Panc1 (cell line): ENCODE data around the gene SMAD9. TPM values are rescaled to one million over a fixed set of nuclear protein-coding genes. Genes with fewer than 3 reads are reported as not detected.

ENCODE experiments used
- ATAC-seq: fragments of 200-7000 bp; cut with Tn5 transposase; 2 replicates; pipeline ENCODE4 v1.9.1; 2020; ENCODE audit warnings: mild to moderate bottlenecking, moderate library complexity
- BruUV-seq: library from RNA; stranded (reverse); fragments of 400-500 nt; replicated peaks from 2 replicates; lab custom pipeline; 2021; lab: Mats Ljungman, UMichigan
- CTCF ChIA-PET: fragments of 300-600 bp; sonication (Branson Sonifier 250); formaldehyde crosslinking; loops from one replicate; lab custom pipeline; 2022; ENCODE audit warnings: antibody characterized with exemption; lab: Charles Lee
- POLR2A ChIA-PET: fragments of 300-600 bp; sonication (Branson Sonifier 250); formaldehyde crosslinking; loops from one replicate; lab custom pipeline; 2022; ENCODE audit warnings: antibody characterized with exemption; lab: Charles Lee
- DNase-seq: peaks from one replicate; pipeline ENCODE4 v3.0.0-alpha.2; 2010; ENCODE audit warnings: low read depth, low spot score
- H3K27ac ChIP-seq: 2 replicates; pipeline ENCODE4 v1.5.1; 2011; ENCODE audit warnings: mild to moderate bottlenecking, low read length, inconsistent platforms
- H3K27me3 ChIP-seq: fragments of 200-500 bp; sonication (Bioruptor generic); 2 replicates; pipeline ENCODE4 v1.6.0; 2014; ENCODE audit warnings: low read length, inconsistent platforms; ENCODE audit not compliant: control insufficient read depth, insufficient read depth
- H3K36me3 ChIP-seq: fragments of 200-500 bp; sonication (Bioruptor generic); 2 replicates; pipeline ENCODE4 v1.5.1; 2014; ENCODE audit warnings: inconsistent platforms, mild to moderate bottlenecking, low read length, moderate library complexity; ENCODE audit not compliant: control insufficient read depth, insufficient read depth
- H3K4me1 ChIP-seq: 2 replicates; pipeline ENCODE4 v1.5.1; 2011; ENCODE audit warnings: inconsistent platforms, mild to moderate bottlenecking, low read length, moderate library complexity; ENCODE audit not compliant: control insufficient read depth, insufficient read depth
- H3K4me3 ChIP-seq, 2 experiments: 2 replicates each; pipeline ENCODE4 v1.5.1; 2011 to 2012; ENCODE audit warnings: low read depth in 2 of 2, low read length in 2 of 2, mild to moderate bottlenecking in 2 of 2, inconsistent platforms in 1 of 2, moderate library complexity in 1 of 2
- H3K9me3 ChIP-seq: fragments of 200-500 bp; sonication (Bioruptor generic); 2 replicates; pipeline ENCODE4 v1.5.1; 2014; ENCODE audit warnings: low read depth, mild to moderate bottlenecking, inconsistent platforms, low read length, moderate library complexity; ENCODE audit not compliant: control insufficient read depth, insufficient read depth
- POLR2AphosphoS5 ChIP-seq: IDR thresholded peaks from 2 replicates; pipeline ENCODE4 v1.6.1; 2012; ENCODE audit warnings: mild to moderate bottlenecking, low read depth, low read length, moderate library complexity
- SIN3A ChIP-seq: IDR thresholded peaks from 2 replicates; pipeline ENCODE4 v1.6.1; 2012; ENCODE audit warnings: low read depth, mild to moderate bottlenecking, low read length, moderate library complexity, borderline replicate concordance; ENCODE audit not compliant: insufficient read depth
- TCF7L2 ChIP-seq: IDR thresholded peaks from 2 replicates; pipeline ENCODE4 v1.6.1; 2011; ENCODE audit warnings: mild to moderate bottlenecking, low read depth, low read length, inconsistent platforms
- in situ Hi-C: cut with HindIII; loops from 2 replicates; pipeline ENCODE4 v1.10.0; 2016; ENCODE audit warnings: low sequenced_read_pairs, low pct_unique_long_range_greater_than_20kb
- intact Hi-C: fragments of 100-400 bp; cut with micrococcal nuclease; formaldehyde crosslinking; loops from one replicate; pipeline ENCODE4 v1.10.0; 2022; ENCODE audit not compliant: unreplicated experiment
- total RNA-seq: library from RNA; stranded (reverse); gene quantifications from one replicate; pipeline ENCODE4 v1.2.1, GENCODE V29; 2021; ENCODE audit not compliant: unreplicated experiment
- TF ChIP-seq, protein P1 (sequence below), 2 experiments: IDR thresholded peaks; 2 replicates each; pipeline ENCODE4 v1.6.1; 2011 to 2012; ENCODE audit warnings: low read depth in 2 of 2, control low read depth in 1 of 2, low read length in 1 of 2, mild to moderate bottlenecking in 1 of 2, moderate library complexity in 1 of 2; ENCODE audit not compliant: insufficient read depth in 1 of 2
- TF ChIP-seq, protein P2 (sequence below): fragments of 450-650 bp; IDR thresholded peaks from 2 replicates; pipeline ENCODE4 v1.5.1; 2017; ENCODE audit warnings: mild to moderate bottlenecking

The SMAD9 gene
- total RNA-seq, 1 experiment from 2014 or later = 2.4 TPM

DNA sequence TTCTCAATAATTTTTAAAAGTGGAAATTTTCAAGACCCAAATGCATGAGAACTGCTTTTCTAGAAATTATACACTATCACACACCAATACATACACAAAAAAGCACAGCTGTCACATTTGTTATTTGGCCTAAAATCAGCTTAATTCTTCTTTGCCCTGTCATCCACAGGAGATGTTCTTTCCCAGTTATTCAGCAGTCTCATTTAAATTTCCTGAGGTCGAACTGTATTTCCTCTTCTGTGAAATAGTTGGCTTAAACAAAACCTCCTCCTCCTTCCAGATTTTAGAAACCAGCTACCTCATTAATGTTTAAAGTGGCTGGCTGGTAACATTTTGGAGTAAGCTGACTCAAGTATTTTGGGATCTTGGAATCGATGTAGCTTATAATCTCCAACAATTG lies 39.1 kb downstream of the SMAD9 start:
- ChIA-PET CTCF (no interaction called here), POLR2A (no interaction called here)
- Histone ChIP-seq H3K9me3 (no peaks in the 10 kb centered on the region), H3K36me3 (no peaks in the 10 kb centered on the region), H3K27me3 (no peaks in the 10 kb centered on the region), H3K27ac (no peak overlapping the region), H3K4me1 (peaks cover 4% of the 10 kb centered on the region), H3K4me3 (no peak overlapping the region)
- BruUV-seq = no TSS peak
- DNase-seq = no peak
- in situ Hi-C loops = no loop called here
- no peak for ATAC-seq
- intact Hi-C loops = no loop called here
- TF ChIP-seq TCF7L2 = no peak
- TF ChIP-seq, protein P1, sequence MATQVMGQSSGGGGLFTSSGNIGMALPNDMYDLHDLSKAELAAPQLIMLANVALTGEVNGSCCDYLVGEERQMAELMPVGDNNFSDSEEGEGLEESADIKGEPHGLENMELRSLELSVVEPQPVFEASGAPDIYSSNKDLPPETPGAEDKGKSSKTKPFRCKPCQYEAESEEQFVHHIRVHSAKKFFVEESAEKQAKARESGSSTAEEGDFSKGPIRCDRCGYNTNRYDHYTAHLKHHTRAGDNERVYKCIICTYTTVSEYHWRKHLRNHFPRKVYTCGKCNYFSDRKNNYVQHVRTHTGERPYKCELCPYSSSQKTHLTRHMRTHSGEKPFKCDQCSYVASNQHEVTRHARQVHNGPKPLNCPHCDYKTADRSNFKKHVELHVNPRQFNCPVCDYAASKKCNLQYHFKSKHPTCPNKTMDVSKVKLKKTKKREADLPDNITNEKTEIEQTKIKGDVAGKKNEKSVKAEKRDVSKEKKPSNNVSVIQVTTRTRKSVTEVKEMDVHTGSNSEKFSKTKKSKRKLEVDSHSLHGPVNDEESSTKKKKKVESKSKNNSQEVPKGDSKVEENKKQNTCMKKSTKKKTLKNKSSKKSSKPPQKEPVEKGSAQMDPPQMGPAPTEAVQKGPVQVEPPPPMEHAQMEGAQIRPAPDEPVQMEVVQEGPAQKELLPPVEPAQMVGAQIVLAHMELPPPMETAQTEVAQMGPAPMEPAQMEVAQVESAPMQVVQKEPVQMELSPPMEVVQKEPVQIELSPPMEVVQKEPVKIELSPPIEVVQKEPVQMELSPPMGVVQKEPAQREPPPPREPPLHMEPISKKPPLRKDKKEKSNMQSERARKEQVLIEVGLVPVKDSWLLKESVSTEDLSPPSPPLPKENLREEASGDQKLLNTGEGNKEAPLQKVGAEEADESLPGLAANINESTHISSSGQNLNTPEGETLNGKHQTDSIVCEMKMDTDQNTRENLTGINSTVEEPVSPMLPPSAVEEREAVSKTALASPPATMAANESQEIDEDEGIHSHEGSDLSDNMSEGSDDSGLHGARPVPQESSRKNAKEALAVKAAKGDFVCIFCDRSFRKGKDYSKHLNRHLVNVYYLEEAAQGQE (IDR thresholded peaks at IDR 0.05; ENCODE audit: insufficient read depth in 1 of 2, low read depth in 2 of 2, low read length in 1 of 2) = no peak
- TF ChIP-seq POLR2AphosphoS5 = no peak
- TF ChIP-seq, protein P2, sequence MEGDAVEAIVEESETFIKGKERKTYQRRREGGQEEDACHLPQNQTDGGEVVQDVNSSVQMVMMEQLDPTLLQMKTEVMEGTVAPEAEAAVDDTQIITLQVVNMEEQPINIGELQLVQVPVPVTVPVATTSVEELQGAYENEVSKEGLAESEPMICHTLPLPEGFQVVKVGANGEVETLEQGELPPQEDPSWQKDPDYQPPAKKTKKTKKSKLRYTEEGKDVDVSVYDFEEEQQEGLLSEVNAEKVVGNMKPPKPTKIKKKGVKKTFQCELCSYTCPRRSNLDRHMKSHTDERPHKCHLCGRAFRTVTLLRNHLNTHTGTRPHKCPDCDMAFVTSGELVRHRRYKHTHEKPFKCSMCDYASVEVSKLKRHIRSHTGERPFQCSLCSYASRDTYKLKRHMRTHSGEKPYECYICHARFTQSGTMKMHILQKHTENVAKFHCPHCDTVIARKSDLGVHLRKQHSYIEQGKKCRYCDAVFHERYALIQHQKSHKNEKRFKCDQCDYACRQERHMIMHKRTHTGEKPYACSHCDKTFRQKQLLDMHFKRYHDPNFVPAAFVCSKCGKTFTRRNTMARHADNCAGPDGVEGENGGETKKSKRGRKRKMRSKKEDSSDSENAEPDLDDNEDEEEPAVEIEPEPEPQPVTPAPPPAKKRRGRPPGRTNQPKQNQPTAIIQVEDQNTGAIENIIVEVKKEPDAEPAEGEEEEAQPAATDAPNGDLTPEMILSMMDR = no peak
- no peak for TF ChIP-seq SIN3A

DNA sequence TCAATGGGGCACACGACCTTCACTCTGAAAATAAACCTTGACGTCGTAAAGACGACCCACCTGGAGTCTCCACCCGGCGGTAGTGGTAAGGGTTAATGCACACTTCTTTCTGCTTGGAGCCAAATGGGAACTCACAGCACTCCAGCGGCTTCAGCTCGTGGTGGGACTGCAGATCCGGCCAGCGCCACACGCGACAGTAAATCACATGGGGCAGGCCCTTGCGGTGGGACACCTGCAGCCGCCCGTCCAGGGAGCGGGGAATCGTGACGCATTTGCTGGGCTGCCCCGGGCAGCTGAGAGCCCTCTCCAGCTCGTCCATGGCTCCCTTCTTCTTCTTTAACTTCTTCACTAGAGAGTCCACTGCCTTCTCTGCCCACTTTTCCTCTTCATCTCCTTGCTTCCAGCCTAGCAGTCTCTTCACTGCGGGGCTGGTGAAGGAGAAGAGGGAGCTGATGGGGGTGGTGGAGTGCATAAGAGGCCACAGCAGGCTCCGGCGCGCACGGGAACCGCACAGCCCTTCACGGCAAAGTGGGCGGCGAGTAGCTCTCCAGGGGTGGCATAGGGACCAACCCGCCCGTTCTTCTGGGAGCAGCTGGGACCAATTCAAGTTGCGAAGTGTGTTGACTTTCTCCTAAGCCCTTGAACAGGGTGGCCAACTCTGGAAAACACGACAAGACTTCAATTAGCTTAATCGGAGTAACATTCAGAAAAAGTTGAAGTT lies 40.7 kb downstream of the SMAD9 start:
- Histone ChIP-seq H3K27ac (no peak overlapping the region), H3K27me3 (no peaks in the 10 kb centered on the region), H3K9me3 (no peaks in the 10 kb centered on the region), H3K4me1 (peaks cover 4% of the 10 kb centered on the region), H3K36me3 (no peaks in the 10 kb centered on the region), H3K4me3 (no peak overlapping the region)
- POLR2A ChIA-PET = interaction anchor here (0.5 kb wide), 1 partner anchor 18 kb away, joined by 7 read pairs; no protein-coding TSS in a partner anchor
- in situ Hi-C loops = no loop called here
- BruUV-seq = no TSS peak
- CTCF ChIA-PET = no interaction called here
- intact Hi-C loops = no loop called here
- TF ChIP-seq, protein P2 = no peak
- TF ChIP-seq TCF7L2 (no peak), POLR2AphosphoS5 (no peak), SIN3A (no peak)
- TF ChIP-seq, protein P1 (IDR thresholded peaks at IDR 0.05; ENCODE audit: insufficient read depth in 1 of 2, low read depth in 2 of 2, low read length in 1 of 2) = no peak
- DNase-seq = no peak
- ATAC-seq = no peak
